GM21528 (cell line): ENCODE measurements around the gene EREG.

ENCODE experiments used
- ATAC-seq: cut with Tn5 transposase; IDR thresholded peaks from one replicate; pipeline ENCODE4 v1.9.1; 2021; ENCODE audit warnings: mild to moderate bottlenecking, moderate library complexity; ENCODE audit not compliant: unreplicated experiment, low FRiP score

The EREG gene

GRCh38 chr4:74364652-74365491, at the start of gene EREG:
TSS of gene EREG (plus strand) at chr4:74365145. CDS start at chr4:74365309, 164 bp downstream.
- peak; percentile 44 for ATAC-seq

- no peak for ATAC-seq
These were observed 49.6 kb upstream of the EREG start for GRCh38 chr4:74315376-74315775.

- no peak for ATAC-seq
These were observed 48.5 kb upstream of the EREG start for GRCh38 chr4:74316397-74316796.

- ATAC-seq = no peak
These were observed 47.2 kb upstream of the EREG start for GRCh38 chr4:74317616-74318246.

- ATAC-seq = no peak
These were observed 46.7 kb upstream of the EREG start for GRCh38 chr4:74318276-74318675.

- ATAC-seq = no peak
These were observed 45.5 kb upstream of the EREG start for GRCh38 chr4:74319470-74319869.

- peak; percentile 74 for ATAC-seq
These were observed 44.3 kb upstream of the EREG start for GRCh38 chr4:74320559-74321118.

GRCh38 chr4:74322301-74322700, 42.6 kb upstream of the EREG start:
- no peak for ATAC-seq

GRCh38 chr4:74323663-74324062, 41.3 kb upstream of the EREG start:
- no peak for ATAC-seq

GRCh38 chr4:74324262-74324661, 40.7 kb upstream of the EREG start:
- ATAC-seq = no peak

GRCh38 chr4:74325886-74326285, 39.1 kb upstream of the EREG start:
- ATAC-seq = no peak

- ATAC-seq = no peak
These were observed 37.2 kb upstream of the EREG start for GRCh38 chr4:74327762-74328161.

- ATAC-seq = no peak
These were observed 36.4 kb upstream of the EREG start for GRCh38 chr4:74328501-74328900.

- no peak for ATAC-seq
These were observed 35.6 kb upstream of the EREG start for GRCh38 chr4:74329307-74329706.

- no peak for ATAC-seq
These were observed 34.6 kb upstream of the EREG start for GRCh38 chr4:74330295-74330750.

GRCh38 chr4:74331252-74331651, 33.7 kb upstream of the EREG start:
- ATAC-seq = no peak

GRCh38 chr4:74331944-74332343, 33.0 kb upstream of the EREG start:
- no peak for ATAC-seq

GRCh38 chr4:74334636-74335035, 30.3 kb upstream of the EREG start:
- ATAC-seq = no peak

GRCh38 chr4:74335341-74336021, 29.5 kb upstream of the EREG start:
- peak; percentile 79 for ATAC-seq

- ATAC-seq = no peak
These were observed 26.1 kb upstream of the EREG start for GRCh38 chr4:74338792-74339333.

- ATAC-seq = no peak
These were observed 25.4 kb upstream of the EREG start for GRCh38 chr4:74339501-74339900.
